MM.1S (cell line): ENCODE measurements around the gene PCCB.
"Not testable (repeated sequence)": the region's sequence is repeated elsewhere in the genome, so short reads cannot be mapped to it uniquely, and the experiment has no call there.

Experiments used
- CTCF ChIP-seq: fragments of 300-600 bp; sonication (generic); IDR thresholded peaks from 2 replicates; pipeline ENCODE4 v1.5.1; 2016; ENCODE audit warnings: antibody characterized with exemption, low read length, mixed read lengths
- EZH2 ChIP-seq: fragments of 300-600 bp; sonication (generic); optimal IDR thresholded peaks from 2 replicates; pipeline ENCODE3; 2017; ENCODE audit warnings: low read depth, mild to moderate bottlenecking, antibody characterized with exemption, low read length, mixed read lengths
- EZH2phosphoT487 ChIP-seq: fragments of 300-600 bp; sonication (generic); IDR thresholded peaks from 2 replicates; pipeline ENCODE4 v1.6.1; 2018; ENCODE audit warnings: antibody characterized with exemption, low read length

GRCh38 chr3:136271626-136272025 is 21.5 kb downstream of the PCCB start:
- TF ChIP-seq CTCF, EZH2, EZH2phosphoT487: not testable (repeated sequence)
